Measurements from ENCODE around the gene HMGCS1.

DNA sequence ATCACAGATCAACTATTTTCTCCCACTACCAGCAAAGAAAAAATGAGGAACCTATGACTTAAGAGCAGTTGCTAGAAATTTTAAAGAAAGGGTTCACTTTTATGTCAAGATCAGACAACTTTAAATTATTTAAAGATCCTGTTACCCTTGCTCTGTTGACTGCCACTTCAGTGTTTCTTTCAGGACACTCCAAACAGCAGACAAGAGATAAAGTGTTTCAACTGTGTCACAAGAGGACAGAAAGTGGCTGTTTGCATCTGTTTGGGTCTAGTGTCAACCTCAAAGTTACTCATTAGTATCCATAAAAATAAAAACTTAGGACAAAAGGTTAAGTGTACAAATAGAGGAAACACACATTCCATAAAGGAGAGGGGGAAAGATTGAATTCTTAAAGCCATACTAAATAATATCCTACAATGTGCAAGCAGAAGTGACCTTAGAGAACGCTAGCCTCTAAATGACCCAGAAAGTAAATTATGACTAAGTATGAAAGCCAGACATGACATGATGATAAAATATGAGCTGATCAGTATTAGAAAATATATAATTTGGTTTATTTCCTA lies 24.9 kb downstream of the HMGCS1 start:
- TF ChIP-seq, protein P1, sequence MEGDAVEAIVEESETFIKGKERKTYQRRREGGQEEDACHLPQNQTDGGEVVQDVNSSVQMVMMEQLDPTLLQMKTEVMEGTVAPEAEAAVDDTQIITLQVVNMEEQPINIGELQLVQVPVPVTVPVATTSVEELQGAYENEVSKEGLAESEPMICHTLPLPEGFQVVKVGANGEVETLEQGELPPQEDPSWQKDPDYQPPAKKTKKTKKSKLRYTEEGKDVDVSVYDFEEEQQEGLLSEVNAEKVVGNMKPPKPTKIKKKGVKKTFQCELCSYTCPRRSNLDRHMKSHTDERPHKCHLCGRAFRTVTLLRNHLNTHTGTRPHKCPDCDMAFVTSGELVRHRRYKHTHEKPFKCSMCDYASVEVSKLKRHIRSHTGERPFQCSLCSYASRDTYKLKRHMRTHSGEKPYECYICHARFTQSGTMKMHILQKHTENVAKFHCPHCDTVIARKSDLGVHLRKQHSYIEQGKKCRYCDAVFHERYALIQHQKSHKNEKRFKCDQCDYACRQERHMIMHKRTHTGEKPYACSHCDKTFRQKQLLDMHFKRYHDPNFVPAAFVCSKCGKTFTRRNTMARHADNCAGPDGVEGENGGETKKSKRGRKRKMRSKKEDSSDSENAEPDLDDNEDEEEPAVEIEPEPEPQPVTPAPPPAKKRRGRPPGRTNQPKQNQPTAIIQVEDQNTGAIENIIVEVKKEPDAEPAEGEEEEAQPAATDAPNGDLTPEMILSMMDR (conservative IDR thresholded peaks at IDR 0.05; ENCODE audit: low read depth, low read length), result no peak
- no peak for TF ChIP-seq POLR2A (IDR thresholded peaks at IDR 0.05; ENCODE audit: low read depth, low read length)
